ENCODE measurements around the gene ZBTB46. TPM values are rescaled to one million over a fixed set of nuclear protein-coding genes. Genes with fewer than 3 reads are reported as not detected.

Gene ZBTB46
- total RNA-seq, 1 donor from 2014 or later: 1.1 TPM

- Mint-ChIP-seq H3K4me1 (ENCODE audit: low read depth) (no peaks in the 10 kb centered on the region), H3K27me3 (ENCODE audit: insufficient read depth) (peaks cover 4% of the 10 kb centered on the region), H3K36me3 (ENCODE audit: low read depth) (no peaks in the 10 kb centered on the region), H3K4me3 (no peak overlapping the region), H3K27ac (no peak overlapping the region), H3K9me3 (no peaks in the 10 kb centered on the region)
- intact Hi-C loops (cut with micrococcal nuclease): no loop called here
- no peak for DNase-seq (ENCODE audit: low spot score)
These were observed 63.6 kb downstream of the ZBTB46 start for GRCh38 chr20:63767456-63767855.

GRCh38 chr20:63766695-63767426, 64.2 kb downstream of the ZBTB46 start:
- intact Hi-C loops (cut with micrococcal nuclease): no loop called here

GRCh38 chr20:63765902-63766301, 65.2 kb downstream of the ZBTB46 start:
- no peaks in the 10 kb centered on the region for H3K4me1 Mint-ChIP-seq (ENCODE audit: low read depth)
- intact Hi-C loops (cut with micrococcal nuclease): no loop called here
- peaks cover 11% of the 10 kb centered on the region for H3K27me3 Mint-ChIP-seq (ENCODE audit: insufficient read depth)
- no peaks in the 10 kb centered on the region for H3K36me3 Mint-ChIP-seq (ENCODE audit: low read depth)
- DNase-seq (ENCODE audit: low spot score): no peak
- H3K4me3 Mint-ChIP-seq: no peak overlapping the region
- H3K27ac Mint-ChIP-seq: no peak overlapping the region
- H3K9me3 Mint-ChIP-seq: no peaks in the 10 kb centered on the region

More at GRCh38 chr20:63766695-63767426, 64.2 kb downstream of the ZBTB46 start:
- no peak for DNase-seq (ENCODE audit: low spot score)
- peaks cover 9% of the 10 kb centered on the region for H3K27me3 Mint-ChIP-seq (ENCODE audit: insufficient read depth)
- H3K9me3 Mint-ChIP-seq: no peaks in the 10 kb centered on the region
- no peak overlapping the region for H3K27ac Mint-ChIP-seq
- no peaks in the 10 kb centered on the region for H3K4me1 Mint-ChIP-seq (ENCODE audit: low read depth)
- no peak overlapping the region for H3K4me3 Mint-ChIP-seq
- H3K36me3 Mint-ChIP-seq (ENCODE audit: low read depth): no peaks in the 10 kb centered on the region

GRCh38 chr20:63765082-63765873, 65.8 kb downstream of the ZBTB46 start:
- no peak for DNase-seq (ENCODE audit: low spot score)
- H3K4me3 Mint-ChIP-seq: no peak overlapping the region
- no peaks in the 10 kb centered on the region for H3K4me1 Mint-ChIP-seq (ENCODE audit: low read depth)
- peaks cover 11% of the 10 kb centered on the region for H3K27me3 Mint-ChIP-seq (ENCODE audit: insufficient read depth)
- intact Hi-C loops (cut with micrococcal nuclease): no loop called here
- H3K36me3 Mint-ChIP-seq (ENCODE audit: low read depth): no peaks in the 10 kb centered on the region
- H3K9me3 Mint-ChIP-seq: no peaks in the 10 kb centered on the region
- no peak overlapping the region for H3K27ac Mint-ChIP-seq

GRCh38 chr20:63759377-63759901, 71.6 kb downstream of the ZBTB46 start:
- no peaks in the 10 kb centered on the region for H3K9me3 Mint-ChIP-seq
- H3K36me3 Mint-ChIP-seq (ENCODE audit: low read depth): no peaks in the 10 kb centered on the region
- peaks cover 19% of the 10 kb centered on the region for H3K27me3 Mint-ChIP-seq (ENCODE audit: insufficient read depth)
- no peak overlapping the region for H3K27ac Mint-ChIP-seq
- no peak for DNase-seq (ENCODE audit: low spot score)
- peaks cover 10% of the 10 kb centered on the region for H3K4me1 Mint-ChIP-seq (ENCODE audit: low read depth)
- intact Hi-C loops (cut with micrococcal nuclease): no loop called here
- H3K4me3 Mint-ChIP-seq: no peak overlapping the region

- no peak overlapping the region for H3K27ac Mint-ChIP-seq
These were observed 72.9 kb downstream of the ZBTB46 start for GRCh38 chr20:63758152-63758551.

GRCh38 chr20:63756648-63756991, 74.4 kb downstream of the ZBTB46 start:
- intact Hi-C loops (cut with micrococcal nuclease): no loop called here
- Mint-ChIP-seq H3K9me3 (no peaks in the 10 kb centered on the region), H3K4me1 (ENCODE audit: low read depth) (peaks cover 10% of the 10 kb centered on the region), H3K36me3 (ENCODE audit: low read depth) (no peaks in the 10 kb centered on the region), H3K4me3 (no peak overlapping the region), H3K27ac (no peak overlapping the region), H3K27me3 (ENCODE audit: insufficient read depth) (peaks cover 9% of the 10 kb centered on the region)
- DNase-seq (ENCODE audit: low spot score): no peak

More at GRCh38 chr20:63758152-63758551, 72.9 kb downstream of the ZBTB46 start:
- intact Hi-C loops (cut with micrococcal nuclease): no loop called here
- DNase-seq (ENCODE audit: low spot score): no peak
- no peak overlapping the region for H3K4me3 Mint-ChIP-seq
- H3K27me3 Mint-ChIP-seq (ENCODE audit: insufficient read depth): peaks cover 19% of the 10 kb centered on the region
- H3K4me1 Mint-ChIP-seq (ENCODE audit: low read depth): peaks cover 10% of the 10 kb centered on the region
- H3K36me3 Mint-ChIP-seq (ENCODE audit: low read depth): no peaks in the 10 kb centered on the region
- H3K9me3 Mint-ChIP-seq: no peaks in the 10 kb centered on the region

- H3K4me1 Mint-ChIP-seq (ENCODE audit: low read depth): peaks cover 12% of the 10 kb centered on the region
- H3K27ac Mint-ChIP-seq: no peak overlapping the region
- H3K9me3 Mint-ChIP-seq: no peaks in the 10 kb centered on the region
- no peak overlapping the region for H3K4me3 Mint-ChIP-seq
- no peak for DNase-seq (ENCODE audit: low spot score)
- peaks cover 9% of the 10 kb centered on the region for H3K27me3 Mint-ChIP-seq (ENCODE audit: insufficient read depth)
- H3K36me3 Mint-ChIP-seq (ENCODE audit: low read depth): no peaks in the 10 kb centered on the region
- intact Hi-C loops (cut with micrococcal nuclease): no loop called here
These were observed 75.0 kb downstream of the ZBTB46 start for GRCh38 chr20:63755933-63756647.

GRCh38 chr20:63754008-63754407, 77.1 kb downstream of the ZBTB46 start:
- no peaks in the 10 kb centered on the region for H3K36me3 Mint-ChIP-seq (ENCODE audit: low read depth)
- no peak overlapping the region for H3K27ac Mint-ChIP-seq
- peaks cover 20% of the 10 kb centered on the region for H3K4me1 Mint-ChIP-seq (ENCODE audit: low read depth)
- no peak overlapping the region for H3K4me3 Mint-ChIP-seq
- no peaks in the 10 kb centered on the region for H3K9me3 Mint-ChIP-seq
- peaks cover 8% of the 10 kb centered on the region for H3K27me3 Mint-ChIP-seq (ENCODE audit: insufficient read depth)
- intact Hi-C loops (cut with micrococcal nuclease): no loop called here
- no peak for DNase-seq (ENCODE audit: low spot score)

- no peak overlapping the region for H3K27ac Mint-ChIP-seq
- H3K27me3 Mint-ChIP-seq (ENCODE audit: insufficient read depth): peaks cover 7% of the 10 kb centered on the region
These were observed 77.7 kb downstream of the ZBTB46 start for GRCh38 chr20:63753381-63753780.

GRCh38 chr20:63752411-63753101, 78.5 kb downstream of the ZBTB46 start:
- H3K27me3 Mint-ChIP-seq (ENCODE audit: insufficient read depth): peaks cover 4% of the 10 kb centered on the region
- DNase-seq (ENCODE audit: low spot score): no peak
- H3K9me3 Mint-ChIP-seq: no peaks in the 10 kb centered on the region
- H3K4me3 Mint-ChIP-seq: no peak overlapping the region
- intact Hi-C loops (cut with micrococcal nuclease): no loop called here
- H3K36me3 Mint-ChIP-seq (ENCODE audit: low read depth): no peaks in the 10 kb centered on the region
- H3K4me1 Mint-ChIP-seq (ENCODE audit: low read depth): peaks cover 20% of the 10 kb centered on the region
- no peak overlapping the region for H3K27ac Mint-ChIP-seq

More at GRCh38 chr20:63753381-63753780, 77.7 kb downstream of the ZBTB46 start:
- DNase-seq (ENCODE audit: low spot score): no peak
- Mint-ChIP-seq H3K36me3 (ENCODE audit: low read depth) (no peaks in the 10 kb centered on the region), H3K4me1 (ENCODE audit: low read depth) (peaks cover 20% of the 10 kb centered on the region), H3K9me3 (no peaks in the 10 kb centered on the region), H3K4me3 (no peak overlapping the region)
- intact Hi-C loops (cut with micrococcal nuclease): no loop called here

- intact Hi-C loops (cut with micrococcal nuclease): loop anchor here (1.0 kb wide), 2 partner anchors 11 to 44 kb away; partner anchors contain the start of gene ARFRP1
- H3K9me3 Mint-ChIP-seq: no peaks in the 10 kb centered on the region
These were observed 79.4 kb downstream of the ZBTB46 start for GRCh38 chr20:63751471-63752271.

More at GRCh38 chr20:63751471-63752271, 79.4 kb downstream of the ZBTB46 start:
- H3K36me3 Mint-ChIP-seq (ENCODE audit: low read depth): no peaks in the 10 kb centered on the region
- peaks cover 17% of the 10 kb centered on the region for H3K4me1 Mint-ChIP-seq (ENCODE audit: low read depth)
- peaks cover 4% of the 10 kb centered on the region for H3K27me3 Mint-ChIP-seq (ENCODE audit: insufficient read depth)
- DNase-seq (ENCODE audit: low spot score): no peak
- peak overlapping the region; percentile 81 for H3K27ac Mint-ChIP-seq
- H3K4me3 Mint-ChIP-seq: peak overlapping the region; percentile 49

Data from activated T-helper 1 cell treated with anti-CD3 and anti-CD28 coated beads, Interleukin-12 subunit alpha, Interleukin-12 subunit beta, Interleukin-2, Interleukin-4 antibody, amounts not matched to agents 30 ng/mL and 10 ng/mL and 1 ng/mL, durations not matched to agents 14 hours and 24 hours and 36 hours (primary cell).